Endothelial cell of umbilical vein (primary cell): ENCODE measurements around the gene ARHGEF11. TPM values are rescaled to one million over a fixed set of nuclear protein-coding genes. Genes with fewer than 3 reads are reported as not detected.

ENCODE experiments used
- BruUV-seq: library from RNA; stranded (reverse); fragments of 400-500 nt; replicated peaks from 2 replicates; lab custom pipeline; 2021; lab: Mats Ljungman, UMichigan
- CTCF ChIA-PET: fragments of 300-600, 350-600 bp; sonication (Branson Sonifier 250); formaldehyde crosslinking; loops from one replicate; lab custom pipeline; 2021; ENCODE audit warnings: antibody characterized with exemption, inconsistent platforms; lab: Charles Lee
- POLR2A ChIA-PET: fragments of 300-600, 350-600 bp; sonication (Branson Sonifier 250); formaldehyde crosslinking; loops from one replicate; lab custom pipeline; 2021; ENCODE audit warnings: antibody characterized with exemption, inconsistent platforms; lab: Charles Lee
- DNase-seq: peaks from one replicate; pipeline ENCODE4 v3.0.0-alpha.2; 2011; ENCODE audit warnings: low read depth, low spot score
- FAIRE-seq: peaks from 2 replicates; lab custom pipeline; 2011; peaks lifted over from hg19 to GRCh38; lab: Jason Lieb, UNC
- H2AFZ ChIP-seq: 2 replicates; pipeline ENCODE4 v1.6.0; 2012; ENCODE audit warnings: low read depth, low read length, control low read depth, inconsistent platforms
- H3K27ac ChIP-seq: 2 replicates; pipeline ENCODE4 v1.5.1; 2011; ENCODE audit warnings: low read depth, mild to moderate bottlenecking, control low read depth, low read length, moderate library complexity; ENCODE audit not compliant: insufficient read depth
- H3K27me3 ChIP-seq, 2 experiments: 2 replicates each; pipeline versions ENCODE4 v1.6.0 to v1.6.1; 2011; ENCODE audit warnings: low read length in 2 of 2, mixed read lengths in 1 of 2; ENCODE audit not compliant: control insufficient read depth in 2 of 2, insufficient read depth in 2 of 2
- H3K36me3 ChIP-seq, 2 experiments: 2 replicates in 1 of 2; 3 replicates in 1 of 2; pipeline ENCODE4 v1.5.1; 2011; ENCODE audit warnings: low read length in 2 of 2, mild to moderate bottlenecking in 1 of 2, moderate library complexity in 1 of 2; ENCODE audit not compliant: control insufficient read depth in 2 of 2, insufficient read depth in 2 of 2; ENCODE audit errors: extremely low read depth in 1 of 2
- H3K4me1 ChIP-seq: 3 replicates; pipeline ENCODE4 v1.5.1; 2011; ENCODE audit warnings: mild to moderate bottlenecking, low read length; ENCODE audit not compliant: control insufficient read depth, insufficient read depth; ENCODE audit errors: extremely low read depth
- H3K4me2 ChIP-seq: 2 replicates; pipeline ENCODE4 v1.6.1; 2011; ENCODE audit warnings: low read length, control low read depth, mixed read lengths; ENCODE audit not compliant: insufficient read depth
- H3K4me3 ChIP-seq, 3 experiments: fragments of 200-600 bp in 1 of 3; sonication (generic), shearing (Covaris generic) in 1 of 3; replicated peaks in 1 of 3; 2 replicates each; pipeline ENCODE4 v1.5.1; 2011 to 2016; ENCODE audit warnings: control low read depth in 3 of 3, low read length in 3 of 3, mild to moderate bottlenecking in 2 of 3, inconsistent platforms in 1 of 3, low read depth in 1 of 3, moderate library complexity in 1 of 3; ENCODE audit not compliant: insufficient read depth in 1 of 3
- H3K79me2 ChIP-seq: 2 replicates; pipeline ENCODE4 v1.6.0; 2012; ENCODE audit warnings: low read length, inconsistent platforms; ENCODE audit not compliant: control insufficient read depth, insufficient read depth
- H3K9ac ChIP-seq: replicated peaks from 2 replicates; pipeline ENCODE3; 2011; ENCODE audit warnings: low read length, control low read depth; ENCODE audit not compliant: insufficient read depth; ENCODE audit errors: extremely low read depth
- H3K9me1 ChIP-seq: replicated peaks from 3 replicates; pipeline ENCODE4 v1.6.0; 2011; ENCODE audit warnings: mild to moderate bottlenecking, low read length; ENCODE audit not compliant: control insufficient read depth, insufficient read depth; ENCODE audit errors: extremely low read depth
- H3K9me3 ChIP-seq: replicated peaks from 2 replicates; pipeline ENCODE4 v1.5.1; 2012; ENCODE audit warnings: low read length, inconsistent platforms; ENCODE audit not compliant: control insufficient read depth, insufficient read depth
- H4K20me1 ChIP-seq: replicated peaks from 2 replicates; pipeline ENCODE3; 2011; ENCODE audit warnings: mild to moderate bottlenecking, low read length; ENCODE audit not compliant: control insufficient read depth, insufficient read depth; ENCODE audit errors: extremely low read depth
- CTCF ChIP-seq, 2 donors: IDR thresholded peaks; 1 replicate in 1 of 2; 2 replicates in 1 of 2; pipeline ENCODE4 v1.5.1; 2011; ENCODE audit warnings: low read length in 2 of 2, mild to moderate bottlenecking in 2 of 2, moderate library complexity in 2 of 2, control low read depth in 1 of 2, inconsistent platforms in 1 of 2, low read depth in 1 of 2; ENCODE audit not compliant: insufficient read depth in 1 of 2; ENCODE audit errors: extremely low read depth in 1 of 2
- EZH2 ChIP-seq: IDR thresholded peaks from 2 replicates; pipeline ENCODE4 v1.6.1; 2012; ENCODE audit warnings: borderline replicate concordance, low read depth, mild to moderate bottlenecking, moderate library complexity, low read length, inconsistent platforms; ENCODE audit not compliant: severe bottlenecking
- FOS ChIP-seq: IDR thresholded peaks from 2 replicates; pipeline ENCODE4 v1.6.1; 2011; ENCODE audit warnings: mild to moderate bottlenecking, low read length, moderate library complexity, borderline replicate concordance; ENCODE audit not compliant: insufficient read depth
- GATA2 ChIP-seq: IDR thresholded peaks from 2 replicates; pipeline ENCODE4 v1.7.0; 2011; ENCODE audit warnings: low read depth, mild to moderate bottlenecking, moderate library complexity, mixed read lengths, low read length; ENCODE audit not compliant: insufficient read length, insufficient read depth
- JUN ChIP-seq: IDR thresholded peaks from 2 replicates; pipeline ENCODE4 v1.6.1; 2011; ENCODE audit warnings: borderline replicate concordance, low read depth; ENCODE audit not compliant: insufficient read length, insufficient read depth
- MAX ChIP-seq: IDR thresholded peaks from 2 replicates; pipeline ENCODE4 v1.6.1; 2011; ENCODE audit not compliant: insufficient read depth, insufficient read length
- MYC ChIP-seq: IDR thresholded peaks from one replicate; pipeline ENCODE4 v1.6.1; 2011; ENCODE audit warnings: mild to moderate bottlenecking, low read depth, low read length
- POLR2A ChIP-seq: IDR thresholded peaks from 2 replicates; pipeline ENCODE4 v1.6.1; 2012; ENCODE audit warnings: low read depth, mild to moderate bottlenecking, control low read depth, low read length
- POLR2AphosphoS5 ChIP-seq: IDR thresholded peaks from 2 replicates; pipeline ENCODE4 v1.6.1; 2012; ENCODE audit warnings: low read depth, mild to moderate bottlenecking, control low read depth, low read length, moderate library complexity; ENCODE audit not compliant: insufficient read depth
- dilution Hi-C: fragments of 300-500 bp; cut with MboI; formaldehyde crosslinking; loops from one replicate; pipeline ENCODE4 v1.15.0; 2019; ENCODE audit warnings: low sequenced_read_pairs; ENCODE audit not compliant: extremely low pct_ligation_motif_present
- intact Hi-C: fragments of 100-400 bp; cut with micrococcal nuclease; formaldehyde crosslinking; loops from one replicate; pipeline ENCODE4 v1.10.0; 2022
- polyA plus RNA-seq, 4 experiments: library from polyadenylated mRNA; depleted of rRNA in 3 of 4; stranded (reverse) in 3 of 4; unstranded in 1 of 4; fragments of >200 nt; gene quantifications; 2 replicates each; pipeline versions ENCODE4 v1.2.1 to v1.2.3, GENCODE V29; 2011 to 2012; ENCODE audit warnings: missing spikeins in 1 of 4
- total RNA-seq: library from RNA; stranded (reverse); gene quantifications from 2 replicates; pipeline ENCODE4 v1.2.3, GENCODE V29; 2021

The ARHGEF11 gene
- total and polyA plus RNA-seq, 2 donors (not counting 3 experiments of a cell fraction or from before 2014, with no cell fraction given): 18.2 to 28.0 TPM

GRCh38 chr1:156931211-156931952 is 114.2 kb downstream of the ARHGEF11 start:
- dilution Hi-C loops: no loop called here
- CTCF ChIA-PET: interaction anchor here (0.9 to 1.3 kb wide), 3 partner anchors 39 to 143 kb away, joined by 3 to 10 read pairs (median 4); no protein-coding TSS in a partner anchor
- peaks cover 2% of the 10 kb centered on the region for H3K4me1 ChIP-seq
- TF ChIP-seq FOS (no peak), JUN (no peak), EZH2 (no peak), POLR2A (no peak), GATA2 (no peak), MAX (no peak), POLR2AphosphoS5 (no peak), MYC (no peak), CTCF (IDR thresholded peaks at IDR 0.05; ENCODE audit: extremely low read depth in 1 of 2, insufficient read depth in 1 of 2, low read depth in 1 of 2, low read length in 2 of 2) (no peak)
- H3K9me1 ChIP-seq: no peaks in the 10 kb centered on the region
- intact Hi-C loops: no loop called here
- no peaks in the 10 kb centered on the region for H3K79me2 ChIP-seq
- no peak overlapping the region for H3K27ac ChIP-seq
- peaks cover 0 to 3% of the 10 kb centered on the region in 2 experiments for H3K27me3 ChIP-seq
- H3K9ac ChIP-seq: no peak overlapping the region
- POLR2A ChIA-PET: no interaction called here
- peak; percentile 16 for DNase-seq
- no peak overlapping the region for H3K4me3 ChIP-seq
- no peak overlapping the region for H3K4me2 ChIP-seq
- FAIRE-seq: peak; percentile 40
- no peaks in the 10 kb centered on the region for H3K9me3 ChIP-seq
- BruUV-seq: no TSS peak
- peaks cover 0 to 2% of the 10 kb centered on the region in 2 experiments for H3K36me3 ChIP-seq
- no peaks in the 10 kb centered on the region for H4K20me1 ChIP-seq
- no peak overlapping the region for H2AFZ ChIP-seq
